Subcutaneous adipose tissue (tissue), 4 donors: ENCODE measurements around the gene RFTN2. TPM values are rescaled to one million over a fixed set of nuclear protein-coding genes. Genes with fewer than 3 reads are reported as not detected.

ENCODE experiments used
- total RNA-seq, 4 donors: library from RNA; depleted of rRNA; stranded (reverse); fragments of >200 nt; gene quantifications; one replicate each; pipeline ENCODE4 v1.1.0, GENCODE V29; 2016
- TF ChIP-seq, protein P1 (sequence below): fragments of 450-650 bp; IDR thresholded peaks from one replicate; pipeline ENCODE4 v1.5.1; 2016; ENCODE audit warnings: low read depth, mild to moderate bottlenecking, control low read depth, antibody characterized with exemption, moderate library complexity

Gene RFTN2
- total RNA-seq, 4 donors from 2014 or later = 12.7 to 29.6 (median 23.0) TPM

DNA sequence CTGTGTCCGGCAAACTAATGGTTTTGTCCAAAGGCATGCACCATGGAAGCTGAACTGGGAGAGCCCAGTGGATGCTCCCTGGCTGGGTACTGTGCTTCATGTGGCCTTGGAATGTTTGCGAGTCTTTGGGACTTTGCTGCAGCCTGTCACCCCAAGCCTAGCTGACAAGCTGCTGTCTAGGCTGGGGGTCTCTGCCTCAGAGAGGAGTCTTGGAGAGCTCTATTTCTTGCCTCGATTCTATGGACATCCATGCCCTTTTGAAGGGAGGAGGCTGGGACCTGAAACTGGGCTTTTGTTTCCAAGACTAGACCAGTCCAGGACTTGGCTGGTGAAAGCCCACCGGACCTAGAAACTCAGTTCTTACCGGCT, 31.4 kb upstream of the RFTN2 start:
- TF ChIP-seq, protein P1, sequence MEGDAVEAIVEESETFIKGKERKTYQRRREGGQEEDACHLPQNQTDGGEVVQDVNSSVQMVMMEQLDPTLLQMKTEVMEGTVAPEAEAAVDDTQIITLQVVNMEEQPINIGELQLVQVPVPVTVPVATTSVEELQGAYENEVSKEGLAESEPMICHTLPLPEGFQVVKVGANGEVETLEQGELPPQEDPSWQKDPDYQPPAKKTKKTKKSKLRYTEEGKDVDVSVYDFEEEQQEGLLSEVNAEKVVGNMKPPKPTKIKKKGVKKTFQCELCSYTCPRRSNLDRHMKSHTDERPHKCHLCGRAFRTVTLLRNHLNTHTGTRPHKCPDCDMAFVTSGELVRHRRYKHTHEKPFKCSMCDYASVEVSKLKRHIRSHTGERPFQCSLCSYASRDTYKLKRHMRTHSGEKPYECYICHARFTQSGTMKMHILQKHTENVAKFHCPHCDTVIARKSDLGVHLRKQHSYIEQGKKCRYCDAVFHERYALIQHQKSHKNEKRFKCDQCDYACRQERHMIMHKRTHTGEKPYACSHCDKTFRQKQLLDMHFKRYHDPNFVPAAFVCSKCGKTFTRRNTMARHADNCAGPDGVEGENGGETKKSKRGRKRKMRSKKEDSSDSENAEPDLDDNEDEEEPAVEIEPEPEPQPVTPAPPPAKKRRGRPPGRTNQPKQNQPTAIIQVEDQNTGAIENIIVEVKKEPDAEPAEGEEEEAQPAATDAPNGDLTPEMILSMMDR = no peak

DNA sequence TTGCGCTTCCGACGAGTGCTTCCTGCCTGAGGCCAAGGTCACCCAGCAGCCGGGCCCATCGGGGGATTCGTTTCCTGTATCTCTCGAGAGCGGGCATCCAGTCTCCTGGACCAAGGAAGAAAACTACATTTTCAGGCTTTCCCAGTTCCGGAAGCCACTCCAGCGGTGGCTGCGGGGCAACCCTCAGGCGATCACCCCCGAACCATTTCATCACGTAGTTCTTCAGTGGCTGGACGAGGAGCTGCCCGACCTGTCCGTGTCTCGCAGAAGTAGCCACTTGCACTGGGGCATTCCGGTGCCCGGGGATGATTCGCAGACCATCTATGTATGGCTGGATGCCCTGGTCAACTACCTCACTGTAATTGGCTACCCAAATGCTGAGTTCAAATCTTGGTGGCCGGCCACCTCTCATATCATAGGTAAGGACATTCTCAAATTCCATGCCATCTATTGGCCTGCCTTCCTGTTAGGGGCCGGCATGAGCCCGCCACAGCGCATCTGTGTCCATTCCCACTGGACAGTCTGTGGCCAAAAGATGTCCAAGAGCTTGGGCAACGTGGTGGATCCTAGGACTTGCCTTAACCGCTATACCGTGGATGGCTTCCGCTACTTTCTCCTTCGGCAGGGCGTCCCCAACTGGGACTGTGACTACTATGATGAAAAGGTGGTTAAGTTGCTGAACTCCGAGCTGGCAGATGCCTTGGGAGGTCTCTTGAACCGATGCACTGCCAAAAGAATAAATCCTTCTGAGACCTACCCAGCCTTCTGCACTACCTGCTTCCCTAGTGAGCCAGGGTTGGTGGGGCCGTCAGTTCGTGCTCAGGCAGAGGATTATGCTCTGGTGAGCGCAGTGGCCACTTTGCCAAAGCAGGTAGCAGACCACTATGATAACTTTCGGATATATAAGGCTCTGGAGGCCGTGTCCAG, 30.8 kb upstream of the RFTN2 start:
- TF ChIP-seq, protein P1 = no peak

DNA sequence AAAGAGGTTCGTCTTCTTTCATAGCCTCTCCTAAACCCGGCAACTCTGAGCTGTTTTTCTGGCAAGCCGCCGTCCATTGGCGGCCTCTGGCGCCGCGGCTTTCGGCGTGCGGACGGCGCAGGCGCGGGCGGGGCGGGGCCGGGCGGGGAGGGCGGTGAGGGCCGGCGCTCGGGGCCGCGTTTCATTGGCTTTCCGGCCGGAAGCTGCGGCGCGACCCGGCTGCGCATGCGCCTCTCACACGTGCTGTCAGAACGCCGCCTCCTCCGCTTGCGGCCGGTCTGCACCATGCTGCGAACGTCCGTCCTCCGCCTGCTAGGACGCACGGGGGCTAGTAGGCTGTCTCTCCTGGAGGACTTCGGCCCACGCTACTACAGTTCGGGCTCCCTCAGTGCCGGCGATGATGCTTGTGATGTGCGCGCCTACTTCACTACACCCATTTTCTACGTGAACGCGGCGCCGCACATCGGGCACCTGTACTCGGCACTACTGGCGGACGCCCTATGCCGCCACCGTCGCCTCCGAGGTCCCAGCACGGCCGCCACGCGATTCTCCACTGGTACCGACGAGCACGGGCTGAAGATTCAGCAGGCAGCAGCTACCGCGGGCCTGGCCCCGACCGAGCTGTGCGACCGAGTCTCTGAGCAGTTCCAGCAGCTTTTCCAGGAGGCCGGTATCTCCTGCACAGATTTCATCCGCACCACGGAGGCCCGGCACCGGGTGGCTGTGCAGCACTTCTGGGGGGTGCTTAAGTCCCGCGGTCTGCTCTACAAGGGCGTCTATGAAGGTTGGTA, 29.9 kb upstream of the RFTN2 start, which contains the start of gene MARS2:
Gene MARS2 (plus strand): TSS at position 249 of the 791 bp plus-strand sequence. CDS start 37 bp downstream, at position 286.
- TF ChIP-seq, protein P1 = no peak

DNA sequence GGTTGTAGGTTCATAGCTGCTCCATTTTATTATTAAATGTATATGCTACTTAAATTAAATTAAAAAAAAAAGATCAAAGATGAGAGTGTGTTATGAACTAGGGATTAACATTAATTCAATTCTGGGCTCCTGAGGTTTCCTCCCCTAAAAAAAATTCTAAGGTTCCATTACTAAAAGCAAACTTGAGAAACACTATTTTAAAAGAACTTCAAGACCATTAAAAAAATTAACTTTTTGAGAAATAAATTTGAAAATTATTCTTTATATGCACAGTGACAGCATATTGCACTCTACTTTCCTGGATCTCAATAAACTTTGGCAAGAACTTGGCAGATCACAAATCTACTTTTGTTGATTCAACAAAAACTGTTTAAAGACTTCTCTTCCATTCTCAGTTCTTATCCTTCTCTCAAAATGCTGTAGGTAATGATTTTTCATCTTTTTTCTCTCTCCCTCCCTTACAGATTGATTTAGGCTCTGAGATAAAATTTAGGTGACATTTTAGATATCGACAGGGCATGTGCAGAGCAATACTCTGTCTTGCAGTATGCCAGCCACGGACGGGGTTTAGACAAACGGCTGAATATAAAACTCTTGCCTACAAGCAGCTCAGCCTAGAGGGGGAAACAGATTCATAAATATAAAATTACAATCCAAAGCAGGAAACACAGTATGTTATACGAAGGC, 29.2 kb upstream of the RFTN2 start:
- TF ChIP-seq, protein P1 = no peak

DNA sequence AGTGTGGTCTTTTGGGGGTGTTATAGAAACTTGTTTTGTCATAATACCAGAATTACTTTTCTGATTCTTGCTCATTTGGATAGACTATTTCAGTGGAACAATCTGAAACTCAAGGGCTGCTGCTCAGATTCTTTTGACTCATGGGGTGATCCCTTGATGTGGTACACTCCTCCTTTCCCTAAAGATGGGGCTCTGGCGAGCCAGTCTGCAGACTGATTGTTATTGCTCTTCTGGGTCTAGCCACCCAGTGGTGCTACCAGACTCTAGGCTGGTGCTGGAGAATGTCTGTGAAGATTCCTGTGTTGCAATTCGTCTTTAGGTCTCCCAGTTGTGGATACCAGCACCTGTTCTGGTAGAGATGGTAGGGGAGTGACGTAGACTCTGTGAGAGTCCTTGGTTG, 25.6 kb upstream of the RFTN2 start:
- TF ChIP-seq, protein P1 = no peak

DNA sequence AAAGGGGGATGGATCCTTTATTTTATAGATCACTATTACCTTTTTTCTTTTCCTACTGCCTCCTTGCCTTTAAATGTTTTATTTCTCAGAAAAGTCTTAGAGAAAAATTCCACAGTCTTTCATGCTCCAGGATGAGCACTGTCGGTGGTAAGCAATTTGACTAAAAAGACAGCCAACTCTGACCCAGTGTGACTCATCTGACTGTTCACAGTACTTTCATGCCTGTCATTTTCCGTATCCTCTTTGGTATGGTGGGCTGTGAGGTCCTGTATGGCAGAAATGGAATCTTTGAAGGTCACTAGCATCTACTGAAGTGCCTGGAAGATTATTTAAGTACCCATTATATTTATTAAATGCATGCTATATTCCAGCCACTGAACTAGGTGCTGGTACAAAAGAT, 2.1 kb upstream of the RFTN2 start:
- TF ChIP-seq, protein P1 = no peak
